HEK293 (cell line): ENCODE data around the gene SNHG17.

Experiments used
- CTCF ChIA-PET: fragments of 350-600 bp; formaldehyde crosslinking; extraction: SDS; loops from one replicate; lab custom pipeline; 2021; ENCODE audit warnings: antibody characterized with exemption; lab: Yijun Ruan, JAX
- POLR2A ChIA-PET: fragments of 300-600 bp; formaldehyde crosslinking; extraction: SDS; loops from one replicate; lab custom pipeline; 2020; ENCODE audit warnings: antibody characterized with exemption, inconsistent platforms; lab: Yijun Ruan, JAX
- H3K27ac ChIP-seq: fragments of 200-500 bp; sonication (Bioruptor generic); 2 replicates; pipeline ENCODE4 v1.5.1; 2014; ENCODE audit warnings: low read depth, low read length, control low read depth, inconsistent platforms; ENCODE audit errors: extremely low read depth
- H3K36me3 ChIP-seq, 2 experiments: fragments of 200-500 bp in 1 of 2; sonication (Bioruptor generic) in 1 of 2; 1 replicate in 1 of 2; 2 replicates in 1 of 2; pipeline ENCODE4 v1.5.1; 2014 to 2017; ENCODE audit warnings: inconsistent platforms in 2 of 2, low read length in 2 of 2; ENCODE audit not compliant: control insufficient read depth in 2 of 2, insufficient read depth in 1 of 2
- H3K4me1 ChIP-seq: fragments of 200-500 bp; sonication (Bioruptor generic); 2 replicates; pipeline ENCODE4 v1.5.1; 2014; ENCODE audit warnings: mild to moderate bottlenecking, low read length, inconsistent platforms; ENCODE audit not compliant: control insufficient read depth, insufficient read depth
- H3K4me3 ChIP-seq: 2 replicates; pipeline ENCODE4 v1.5.1; 2011; ENCODE audit warnings: low read depth, mild to moderate bottlenecking, control low read depth, low read length, moderate library complexity
- H3K9me3 ChIP-seq: fragments of 200-500 bp; sonication (Bioruptor generic); 2 replicates; pipeline ENCODE4 v1.5.1; 2014; ENCODE audit warnings: low read depth, low read length, inconsistent platforms; ENCODE audit not compliant: control insufficient read depth, insufficient read depth
- GLIS1 ChIP-seq: fragments of 450-650 bp; formaldehyde crosslinking; IDR thresholded peaks from 2 replicates; pipeline ENCODE4 v1.5.1; 2016; ENCODE audit warnings: missing biosample characterization, missing genetic modification characterization
- HOXC10 ChIP-seq: sonication (generic); formaldehyde crosslinking; IDR thresholded peaks from 2 replicates; pipeline ENCODE4 v1.8.1; 2023; ENCODE audit warnings: mild to moderate bottlenecking, missing genetic modification reagents
- KLF9 ChIP-seq: fragments of 450-650 bp; formaldehyde crosslinking; IDR thresholded peaks from 2 replicates; pipeline ENCODE4 v1.5.1; 2016; ENCODE audit warnings: missing biosample characterization, missing genetic modification characterization, low read depth
- SALL2 ChIP-seq: fragments of 450-650 bp; formaldehyde crosslinking; IDR thresholded peaks from 2 replicates; pipeline ENCODE4 v1.5.0; 2017; ENCODE audit warnings: missing biosample characterization, mild to moderate bottlenecking, missing genetic modification characterization, borderline replicate concordance
- SCRT1 ChIP-seq: fragments of 450-650 bp; formaldehyde crosslinking; IDR thresholded peaks from 2 replicates; pipeline ENCODE4 v1.5.1; 2016; ENCODE audit warnings: missing biosample characterization, missing genetic modification characterization, borderline replicate concordance
- YY1 ChIP-seq: fragments of 450-650 bp; formaldehyde crosslinking; IDR thresholded peaks from 2 replicates; pipeline ENCODE4 v1.5.1; 2018; ENCODE audit warnings: missing biosample characterization, missing genetic modification characterization
- ZBTB21 ChIP-seq: fragments of 450-650 bp; formaldehyde crosslinking; IDR thresholded peaks from 2 replicates; pipeline ENCODE4 v1.5.1; 2017; ENCODE audit warnings: missing biosample characterization, missing genetic modification characterization
- ZFHX2 ChIP-seq: fragments of 450-650 bp; formaldehyde crosslinking; conservative IDR thresholded peaks from 2 replicates; pipeline ENCODE4 v1.5.1; 2016; ENCODE audit warnings: missing biosample characterization, missing genetic modification characterization
- ZNF211 ChIP-seq: fragments of 450-650 bp; formaldehyde crosslinking; IDR thresholded peaks from 2 replicates; pipeline ENCODE4 v1.5.1; 2016; ENCODE audit warnings: low read depth, missing biosample characterization, missing genetic modification characterization
- ZNF391 ChIP-seq: fragments of 450-650 bp; formaldehyde crosslinking; IDR thresholded peaks from 2 replicates; pipeline ENCODE4 v1.5.1; 2016; ENCODE audit warnings: low read depth, missing biosample characterization, missing genetic modification characterization, borderline replicate concordance
- ZNF513 ChIP-seq: fragments of 450-650 bp; IDR thresholded peaks from 2 replicates; pipeline ENCODE4 v1.5.1; 2018; ENCODE audit warnings: missing biosample characterization, missing genetic modification characterization
- ZNF580 ChIP-seq: fragments of 450-650 bp; formaldehyde crosslinking; IDR thresholded peaks from 2 replicates; pipeline ENCODE4 v1.5.1; 2016; ENCODE audit warnings: missing biosample characterization, missing genetic modification characterization
- ZNF626 ChIP-seq: fragments of 450-650 bp; sonication (Bioruptor Pico); formaldehyde crosslinking; IDR thresholded peaks from 2 replicates; pipeline ENCODE4 v1.5.1; 2018; ENCODE audit warnings: missing biosample characterization, missing genetic modification characterization, inconsistent platforms
- ZNF664 ChIP-seq: fragments of 450-650 bp; formaldehyde crosslinking; IDR thresholded peaks from 2 replicates; pipeline ENCODE4 v1.5.1; 2016; ENCODE audit warnings: missing biosample characterization, missing genetic modification characterization
- ZNF76 ChIP-seq: fragments of 450-650 bp; formaldehyde crosslinking; IDR thresholded peaks from 2 replicates; pipeline ENCODE4; 2016; ENCODE audit warnings: low read depth, missing biosample characterization, missing genetic modification characterization, borderline replicate concordance
- ZSCAN30 ChIP-seq: fragments of 450-650 bp; IDR thresholded peaks from 2 replicates; pipeline ENCODE4 v1.5.1; 2018; ENCODE audit warnings: missing biosample characterization, mild to moderate bottlenecking, missing genetic modification characterization, moderate library complexity
- TF ChIP-seq, protein P1 (sequence below): fragments of 450-650 bp; formaldehyde crosslinking; IDR thresholded peaks from 2 replicates; pipeline ENCODE4 v1.5.1; 2016; ENCODE audit warnings: missing biosample characterization, missing genetic modification characterization
- TF ChIP-seq, protein P2 (sequence below): fragments of 450-650 bp; formaldehyde crosslinking; IDR thresholded peaks from 2 replicates; pipeline ENCODE4 v1.5.1; 2016; ENCODE audit warnings: missing biosample characterization, missing genetic modification characterization
- TF ChIP-seq, protein P3 (sequence below): fragments of 450-650 bp; formaldehyde crosslinking; IDR thresholded peaks from 2 replicates; pipeline ENCODE4 v1.5.1; 2016; ENCODE audit warnings: missing biosample characterization, missing genetic modification characterization
- TF ChIP-seq, protein P4 (sequence below): fragments of 450-650 bp; formaldehyde crosslinking; IDR thresholded peaks from 2 replicates; pipeline ENCODE4 v1.5.1; 2016; ENCODE audit warnings: missing biosample characterization, missing genetic modification characterization
- TF ChIP-seq, protein P5 (sequence below): fragments of 450-650 bp; formaldehyde crosslinking; IDR thresholded peaks from 2 replicates; pipeline ENCODE4 v1.5.1; 2016; ENCODE audit warnings: missing biosample characterization, missing genetic modification characterization

Gene SNHG17

DNA sequence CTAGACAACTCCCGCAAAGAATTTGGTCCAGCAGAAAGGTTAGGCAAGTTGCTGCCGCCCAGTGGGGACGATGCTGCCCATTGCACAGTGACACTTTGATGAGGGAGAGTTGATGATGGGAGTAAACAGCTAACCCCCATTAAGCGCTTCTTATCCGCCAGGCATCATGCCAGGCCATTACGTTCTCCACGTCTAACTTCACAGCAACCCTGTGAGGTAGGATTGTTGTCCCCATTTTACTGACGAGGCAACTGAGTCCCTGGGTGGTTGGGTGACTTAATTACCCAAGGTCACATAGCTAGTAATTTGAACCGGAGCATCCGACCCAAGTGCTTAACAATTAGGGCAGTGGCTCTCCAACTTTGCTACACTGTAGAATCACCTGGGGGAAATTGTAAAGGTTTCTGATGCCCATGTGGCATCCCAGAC, 38.3 kb upstream of the SNHG17 start (continued):
- TF ChIP-seq ZNF580 (tag by site-specific recombination) (peak; percentile 71), HOXC10 (CRISPR knock-in tag) (no peak), GLIS1 (tag by site-specific recombination) (peak; percentile 79), SCRT1 (no peak), ZNF391 (tag by site-specific recombination) (no peak), ZNF76 (tag by site-specific recombination) (peak; percentile 35; the same call in 1 of the 2 replicates), ZNF626 (tag by site-specific recombination) (no peak), ZNF513 (tag by site-specific recombination) (no peak), ZSCAN30 (tag by site-specific recombination) (peak; percentile 38; the same call in 1 of the 2 replicates)
- TF ChIP-seq, protein P1, sequence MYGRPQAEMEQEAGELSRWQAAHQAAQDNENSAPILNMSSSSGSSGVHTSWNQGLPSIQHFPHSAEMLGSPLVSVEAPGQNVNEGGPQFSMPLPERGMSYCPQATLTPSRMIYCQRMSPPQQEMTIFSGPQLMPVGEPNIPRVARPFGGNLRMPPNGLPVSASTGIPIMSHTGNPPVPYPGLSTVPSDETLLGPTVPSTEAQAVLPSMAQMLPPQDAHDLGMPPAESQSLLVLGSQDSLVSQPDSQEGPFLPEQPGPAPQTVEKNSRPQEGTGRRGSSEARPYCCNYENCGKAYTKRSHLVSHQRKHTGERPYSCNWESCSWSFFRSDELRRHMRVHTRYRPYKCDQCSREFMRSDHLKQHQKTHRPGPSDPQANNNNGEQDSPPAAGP (tag by site-specific recombination), result 0 out of 2 replicates have a peak, but pooled peaks have one; percentile 23
- TF ChIP-seq, protein P2, sequence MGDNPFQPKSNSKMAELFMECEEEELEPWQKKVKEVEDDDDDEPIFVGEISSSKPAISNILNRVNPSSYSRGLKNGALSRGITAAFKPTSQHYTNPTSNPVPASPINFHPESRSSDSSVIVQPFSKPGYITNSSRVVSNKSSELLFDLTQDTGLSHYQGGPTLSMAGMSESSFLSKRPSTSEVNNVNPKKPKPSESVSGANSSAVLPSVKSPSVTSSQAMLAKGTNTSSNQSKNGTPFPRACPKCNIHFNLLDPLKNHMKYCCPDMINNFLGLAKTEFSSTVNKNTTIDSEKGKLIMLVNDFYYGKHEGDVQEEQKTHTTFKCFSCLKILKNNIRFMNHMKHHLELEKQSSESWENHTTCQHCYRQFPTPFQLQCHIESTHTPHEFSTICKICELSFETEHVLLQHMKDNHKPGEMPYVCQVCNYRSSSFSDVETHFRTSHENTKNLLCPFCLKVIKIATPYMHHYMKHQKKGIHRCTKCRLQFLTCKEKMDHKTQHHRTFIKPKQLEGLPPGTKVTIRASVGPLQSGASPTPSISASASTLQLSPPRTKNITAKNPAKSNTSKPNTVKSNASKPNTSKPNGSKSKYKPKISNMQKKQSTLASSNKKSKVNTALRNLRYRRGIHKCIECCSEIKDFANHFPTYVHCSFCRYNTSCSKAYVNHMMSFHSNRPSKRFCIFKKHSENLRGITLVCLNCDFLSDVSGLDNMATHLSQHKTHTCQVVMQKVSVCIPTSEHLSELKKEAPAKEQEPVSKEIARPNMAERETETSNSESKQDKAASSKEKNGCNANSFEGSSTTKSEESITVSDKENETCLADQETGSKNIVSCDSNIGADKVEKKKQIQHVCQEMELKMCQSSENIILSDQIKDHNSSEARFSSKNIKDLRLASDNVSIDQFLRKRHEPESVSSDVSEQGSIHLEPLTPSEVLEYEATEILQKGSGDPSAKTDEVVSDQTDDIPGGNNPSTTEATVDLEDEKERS, result 0 out of 2 replicates have a peak, but pooled peaks have one; percentile 15

DNA sequence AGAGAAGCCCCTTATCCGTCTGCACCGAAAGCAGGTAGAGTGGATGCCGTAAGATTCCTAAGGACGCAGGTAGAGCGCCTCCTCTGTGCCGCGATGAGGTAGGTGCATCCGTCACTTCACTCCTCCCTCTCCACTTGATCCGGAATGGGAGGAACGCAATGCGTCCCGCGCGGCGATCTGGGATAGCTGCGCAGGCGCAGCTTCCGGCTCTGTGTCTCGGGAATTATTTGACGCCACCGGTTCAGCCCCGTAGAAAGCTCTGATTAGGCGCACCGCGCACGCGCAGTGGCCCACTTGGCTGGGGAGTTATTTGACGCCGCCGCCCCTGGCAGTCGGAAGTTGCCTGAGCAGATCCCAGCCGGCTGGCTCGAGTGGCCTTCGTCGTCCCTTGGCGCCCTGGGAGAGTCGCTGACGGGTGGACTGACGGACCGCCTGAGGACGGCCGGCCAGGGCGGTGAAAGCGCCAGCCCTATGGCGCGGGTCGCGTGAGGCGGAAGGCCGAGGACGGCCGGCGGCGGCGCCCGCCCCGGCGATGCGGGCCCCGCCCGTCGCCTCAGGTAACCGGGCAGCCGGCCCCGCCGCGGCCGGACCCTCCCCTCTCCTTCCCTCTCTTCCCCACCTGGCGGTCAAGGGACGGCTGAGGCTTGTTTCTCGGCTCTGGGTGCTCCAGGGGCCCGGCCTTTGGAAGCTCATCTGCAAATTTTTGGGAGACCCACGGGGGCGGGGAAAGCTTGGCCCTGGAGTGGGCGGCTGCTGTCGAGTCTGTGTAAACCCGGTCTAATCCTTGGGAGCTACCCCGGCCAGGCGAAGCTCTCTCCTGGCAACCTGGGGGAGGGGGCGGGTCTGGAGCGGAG, 37.6 kb upstream of the SNHG17 start, which contains the start of gene RALGAPB:
TSS of gene RALGAPB (plus strand) at position 331 of the 854 bp plus-strand sequence. CDS start 15,590 bp downstream, outside the sequence.
- peak within 1 kb of the TSS; percentile 75 for H3K27ac ChIP-seq
- peak within 1 kb of the TSS; percentile 80 for H3K4me3 ChIP-seq
- POLR2A ChIA-PET, result interaction anchor here (0.6 to 4.1 kb wide), 21 partner anchors 9 to 489 kb away, joined by 3 to 84 read pairs (median 5); partner anchors contain the start of genes DHX35 and SNHG17
- no peaks in the 10 kb centered on the region for H3K9me3 ChIP-seq
- H3K4me1 ChIP-seq, result peaks cover 3% of the 10 kb centered on the region; the same call in 1 of the 2 replicates
- CTCF ChIA-PET, result interaction anchor here (0.5 to 4.7 kb wide), 19 partner anchors 9 to 1183 kb away, joined by 3 to 44 read pairs (median 3); partner anchors contain the start of genes MANBAL and SNHG17
- peaks cover 0 to 8% of the 10 kb centered on the region in 2 experiments; a peak in 1 of 3 replicates for H3K36me3 ChIP-seq
- TF ChIP-seq, protein P3, sequence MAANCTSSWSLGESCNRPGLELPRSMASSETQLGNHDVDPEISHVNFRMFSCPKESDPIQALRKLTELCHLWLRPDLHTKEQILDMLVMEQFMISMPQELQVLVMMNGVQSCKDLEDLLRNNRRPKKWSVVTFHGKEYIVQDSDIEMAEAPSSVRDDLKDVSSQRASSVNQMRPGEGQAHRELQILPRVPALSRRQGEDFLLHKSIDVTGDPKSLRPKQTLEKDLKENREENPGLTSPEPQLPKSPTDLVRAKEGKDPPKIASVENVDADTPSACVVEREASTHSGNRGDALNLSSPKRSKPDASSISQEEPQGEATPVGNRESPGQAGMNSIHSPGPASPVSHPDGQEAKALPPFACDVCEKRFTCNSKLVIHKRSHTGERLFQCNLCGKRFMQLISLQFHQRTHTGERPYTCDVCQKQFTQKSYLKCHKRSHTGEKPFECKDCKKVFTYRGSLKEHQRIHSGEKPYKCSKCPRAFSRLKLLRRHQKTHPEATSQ (tag by site-specific recombination), result no peak
- TF ChIP-seq KLF9 (tag by site-specific recombination), result peak; percentile 12; the same call in 1 of the 2 replicates
- TF ChIP-seq, protein P4, sequence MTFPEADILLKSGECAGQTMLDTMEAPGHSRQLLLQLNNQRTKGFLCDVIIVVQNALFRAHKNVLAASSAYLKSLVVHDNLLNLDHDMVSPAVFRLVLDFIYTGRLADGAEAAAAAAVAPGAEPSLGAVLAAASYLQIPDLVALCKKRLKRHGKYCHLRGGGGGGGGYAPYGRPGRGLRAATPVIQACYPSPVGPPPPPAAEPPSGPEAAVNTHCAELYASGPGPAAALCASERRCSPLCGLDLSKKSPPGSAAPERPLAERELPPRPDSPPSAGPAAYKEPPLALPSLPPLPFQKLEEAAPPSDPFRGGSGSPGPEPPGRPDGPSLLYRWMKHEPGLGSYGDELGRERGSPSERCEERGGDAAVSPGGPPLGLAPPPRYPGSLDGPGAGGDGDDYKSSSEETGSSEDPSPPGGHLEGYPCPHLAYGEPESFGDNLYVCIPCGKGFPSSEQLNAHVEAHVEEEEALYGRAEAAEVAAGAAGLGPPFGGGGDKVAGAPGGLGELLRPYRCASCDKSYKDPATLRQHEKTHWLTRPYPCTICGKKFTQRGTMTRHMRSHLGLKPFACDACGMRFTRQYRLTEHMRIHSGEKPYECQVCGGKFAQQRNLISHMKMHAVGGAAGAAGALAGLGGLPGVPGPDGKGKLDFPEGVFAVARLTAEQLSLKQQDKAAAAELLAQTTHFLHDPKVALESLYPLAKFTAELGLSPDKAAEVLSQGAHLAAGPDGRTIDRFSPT (tag by site-specific recombination), result no peak
- TF ChIP-seq SALL2, result no peak
- peak; percentile 64 for TF ChIP-seq ZBTB21
- TF ChIP-seq, protein P5, sequence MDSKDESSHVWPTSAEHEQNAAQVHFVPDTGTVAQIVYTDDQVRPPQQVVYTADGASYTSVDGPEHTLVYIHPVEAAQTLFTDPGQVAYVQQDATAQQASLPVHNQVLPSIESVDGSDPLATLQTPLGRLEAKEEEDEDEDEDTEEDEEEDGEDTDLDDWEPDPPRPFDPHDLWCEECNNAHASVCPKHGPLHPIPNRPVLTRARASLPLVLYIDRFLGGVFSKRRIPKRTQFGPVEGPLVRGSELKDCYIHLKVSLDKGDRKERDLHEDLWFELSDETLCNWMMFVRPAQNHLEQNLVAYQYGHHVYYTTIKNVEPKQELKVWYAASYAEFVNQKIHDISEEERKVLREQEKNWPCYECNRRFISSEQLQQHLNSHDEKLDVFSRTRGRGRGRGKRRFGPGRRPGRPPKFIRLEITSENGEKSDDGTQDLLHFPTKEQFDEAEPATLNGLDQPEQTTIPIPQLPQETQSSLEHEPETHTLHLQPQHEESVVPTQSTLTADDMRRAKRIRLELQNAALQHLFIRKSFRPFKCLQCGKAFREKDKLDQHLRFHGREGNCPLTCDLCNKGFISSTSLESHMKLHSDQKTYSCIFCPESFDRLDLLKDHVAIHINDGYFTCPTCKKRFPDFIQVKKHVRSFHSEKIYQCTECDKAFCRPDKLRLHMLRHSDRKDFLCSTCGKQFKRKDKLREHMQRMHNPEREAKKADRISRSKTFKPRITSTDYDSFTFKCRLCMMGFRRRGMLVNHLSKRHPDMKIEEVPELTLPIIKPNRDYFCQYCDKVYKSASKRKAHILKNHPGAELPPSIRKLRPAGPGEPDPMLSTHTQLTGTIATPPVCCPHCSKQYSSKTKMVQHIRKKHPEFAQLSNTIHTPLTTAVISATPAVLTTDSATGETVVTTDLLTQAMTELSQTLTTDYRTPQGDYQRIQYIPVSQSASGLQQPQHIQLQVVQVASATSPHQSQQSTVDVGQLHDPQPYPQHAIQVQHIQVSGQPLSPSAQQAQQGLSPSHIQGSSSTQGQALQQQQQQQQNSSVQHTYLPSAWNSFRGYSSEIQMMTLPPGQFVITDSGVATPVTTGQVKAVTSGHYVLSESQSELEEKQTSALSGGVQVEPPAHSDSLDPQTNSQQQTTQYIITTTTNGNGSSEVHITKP (tag by site-specific recombination), result peak; percentile 83
- peak; percentile 50 for TF ChIP-seq ZFHX2
- TF ChIP-seq ZNF211 (tag by site-specific recombination), result no peak
- TF ChIP-seq YY1 (tag by site-specific recombination), result no peak
- TF ChIP-seq ZNF664 (tag by site-specific recombination), result no peak
